Measurements from ENCODE around the gene FOLR2.
"Not testable (repeated sequence)": the region's sequence is repeated elsewhere in the genome, so short reads cannot be mapped to it uniquely, and the experiment has no call there.

The FOLR2 gene

GRCh38 chr11:72204886-72205285 lies 11.7 kb upstream of the FOLR2 start:
- DNase-seq = no peak
- intact Hi-C loops (cut with DNase I) = no loop called here

GRCh38 chr11:72206794-72207193 lies 9.8 kb upstream of the FOLR2 start:
- DNase-seq = peak in 1 of 10 donors; percentile 56

DNA sequence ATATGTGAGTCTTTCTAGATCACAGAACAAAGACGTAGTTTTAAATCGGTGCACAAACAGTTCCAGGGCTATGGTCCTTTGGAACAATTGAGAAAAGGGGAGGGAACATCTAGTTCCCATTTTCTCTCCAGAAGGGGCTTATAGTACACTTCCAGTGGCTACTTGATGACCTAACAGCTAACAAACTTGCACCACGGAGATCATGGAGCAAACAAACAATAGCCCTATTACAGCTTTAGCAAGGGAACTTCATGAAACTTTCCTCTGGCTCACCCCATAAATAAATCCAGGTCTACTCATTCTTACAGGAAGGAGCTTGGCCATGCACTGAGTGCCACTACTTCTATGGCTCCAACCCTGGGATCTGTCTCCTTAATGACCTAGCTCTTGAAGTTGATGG lies 8.3 kb upstream of the FOLR2 start:
- intact Hi-C loops (cut with DNase I) = no loop called here
- DNase-seq = no peak

More at GRCh38 chr11:72206794-72207193, 9.8 kb upstream of the FOLR2 start:
- intact Hi-C loops (cut with DNase I) = not testable (repeated sequence)

GRCh38 chr11:72209101-72209500 lies 7.5 kb upstream of the FOLR2 start:
- intact Hi-C loops (cut with DNase I) = no loop called here
- no peak for DNase-seq

DNA sequence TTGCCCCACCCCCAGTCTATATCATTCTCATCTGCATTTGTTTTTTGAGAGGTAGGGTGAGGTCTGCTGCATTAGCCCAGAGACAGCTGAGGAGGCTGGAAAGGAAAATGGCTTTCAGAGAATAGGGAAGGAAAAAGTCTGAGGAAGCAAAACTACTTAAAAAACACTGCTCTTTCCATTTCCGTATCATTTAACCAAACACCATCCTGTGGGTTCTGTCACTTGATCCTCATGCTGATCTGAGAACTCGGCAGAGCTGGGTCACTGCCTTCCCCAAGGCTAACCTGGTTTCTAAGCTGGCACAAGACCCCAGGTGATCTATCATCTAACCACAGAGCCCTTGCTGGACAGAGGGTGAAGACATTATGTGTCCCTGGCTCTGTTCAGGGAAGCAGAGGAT lies 1.2 kb downstream of the FOLR2 start:
- intact Hi-C loops (cut with DNase I) = no loop called here
- DNase-seq = no peak

GRCh38 chr11:72218251-72218745 lies 1.7 kb downstream of the FOLR2 start:
- intact Hi-C loops (cut with DNase I) = no loop called here
- DNase-seq = peak in 1 of 10 donors; percentile 26

- DNase-seq = peak in 1 of 10 donors; percentile 70
- intact Hi-C loops (cut with DNase I) = loop anchor here (10.0 kb wide), 2 partner anchors 106 to 194 kb away; partner anchors contain the start of gene ANAPC15
Measured at GRCh38 chr11:72220696-72221363, 4.2 kb downstream of the FOLR2 start.

DNA sequence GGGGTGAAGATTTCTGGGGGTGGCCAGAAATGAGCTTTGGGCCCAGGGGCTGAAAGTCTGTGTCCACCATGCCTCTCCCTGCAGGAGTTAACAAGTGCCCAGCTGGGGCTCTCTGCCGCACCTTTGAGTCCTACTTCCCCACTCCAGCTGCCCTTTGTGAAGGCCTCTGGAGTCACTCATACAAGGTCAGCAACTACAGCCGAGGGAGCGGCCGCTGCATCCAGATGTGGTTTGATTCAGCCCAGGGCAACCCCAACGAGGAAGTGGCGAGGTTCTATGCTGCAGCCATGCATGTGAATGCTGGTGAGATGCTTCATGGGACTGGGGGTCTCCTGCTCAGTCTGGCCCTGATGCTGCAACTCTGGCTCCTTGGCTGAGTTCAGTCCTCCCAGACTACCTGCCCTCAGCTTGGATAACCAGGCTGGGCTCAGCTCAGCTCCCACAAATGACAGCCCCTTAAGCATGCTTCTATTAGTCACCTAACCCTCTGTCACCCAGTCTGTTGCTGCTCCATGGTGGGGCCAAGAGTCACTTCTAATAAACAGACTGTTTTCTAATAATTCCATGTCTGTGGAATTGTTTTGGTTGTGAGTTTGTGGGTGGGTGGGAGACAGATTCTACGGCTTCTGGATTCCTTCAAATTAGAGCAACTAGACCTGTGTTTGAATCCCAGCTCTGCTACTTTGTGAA lies 4.9 kb downstream of the FOLR2 start:
- peak in 1 of 10 donors; percentile 81 for DNase-seq
- intact Hi-C loops (cut with DNase I) = loop anchor here (10.0 kb wide), 2 partner anchors 107 to 193 kb away; partner anchors contain the start of gene ANAPC15

DNA sequence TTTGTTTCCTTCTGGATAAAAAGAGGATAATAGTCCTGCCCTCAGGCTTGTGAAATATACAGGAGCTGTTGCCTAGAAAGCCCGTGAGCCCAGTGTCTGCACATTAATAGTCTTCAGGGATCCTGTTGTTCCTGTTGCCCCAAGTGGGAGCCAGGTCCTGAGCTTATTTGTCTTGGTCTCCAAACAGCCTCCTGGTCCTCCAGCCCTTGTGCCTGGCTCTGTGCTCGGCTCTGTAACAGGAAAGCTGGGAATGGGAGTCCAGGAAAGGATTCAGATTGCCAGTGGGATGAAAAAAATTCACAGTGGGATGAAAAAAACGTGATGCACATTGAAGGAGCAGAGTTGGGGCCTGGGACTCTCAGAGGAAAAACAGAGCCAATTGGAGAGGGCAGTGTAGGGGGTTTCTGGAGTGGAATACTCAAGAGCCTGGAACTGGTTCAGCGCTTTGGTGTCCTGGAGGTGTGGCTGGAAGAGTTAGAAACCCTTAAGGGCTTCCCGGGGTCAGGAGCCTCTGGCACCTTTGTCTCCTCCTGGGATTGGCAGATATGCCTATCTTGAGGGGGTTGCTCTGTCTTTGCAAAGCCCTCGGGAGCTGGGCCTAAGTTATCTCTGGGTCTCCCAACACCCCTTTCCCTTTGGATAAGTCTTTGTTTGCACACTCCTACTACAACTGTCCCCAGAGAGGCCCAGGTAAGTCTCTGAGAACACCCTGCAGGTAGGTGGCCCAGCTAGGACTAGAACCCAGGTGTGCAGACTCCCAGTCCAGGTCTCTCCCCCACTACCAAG lies 5.7 kb downstream of the FOLR2 start:
- intact Hi-C loops (cut with DNase I) = loop anchor here (10.0 kb wide), 2 partner anchors 107 to 193 kb away; partner anchors contain the start of gene ANAPC15

DNA sequence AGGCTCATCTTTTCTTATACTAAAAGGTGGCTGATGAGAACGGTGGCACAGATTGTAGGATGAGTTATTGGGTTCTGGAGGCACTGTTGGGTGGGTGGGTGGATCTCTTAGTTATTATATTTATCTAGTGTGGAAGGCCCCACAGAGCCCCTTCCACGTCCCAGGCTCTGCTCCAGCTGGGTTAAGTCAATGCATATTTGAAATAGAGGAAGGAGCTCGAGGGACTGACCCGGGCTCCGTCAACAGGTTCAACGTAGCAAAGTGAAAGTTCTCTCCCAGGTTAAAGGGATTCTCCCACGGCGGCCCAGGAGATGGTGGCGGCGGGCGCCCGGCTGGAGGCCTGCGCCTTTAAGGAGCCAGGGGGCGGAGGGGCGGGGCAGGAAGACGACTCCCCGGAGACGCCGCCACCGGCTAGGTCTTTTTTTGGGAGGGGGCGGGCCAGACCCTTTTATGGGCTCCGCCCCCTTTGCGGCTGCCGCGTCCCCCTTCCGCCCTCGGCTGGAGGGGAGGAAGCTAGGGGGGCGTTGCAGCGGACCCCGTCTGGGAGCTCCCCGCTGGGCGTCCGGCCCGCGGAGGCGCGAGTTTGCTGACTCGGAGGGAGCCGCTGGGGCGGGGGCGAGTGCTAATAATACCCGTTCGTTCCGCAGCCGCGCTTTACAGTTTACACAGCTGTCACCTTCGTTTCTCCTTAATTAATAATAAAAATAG lies 6.5 kb downstream of the FOLR2 start:
- DNase-seq = peak; percentile 70 to 97 (median 86)
- intact Hi-C loops (cut with DNase I) = loop anchor here (10.0 kb wide), 2 partner anchors 108 to 192 kb away; partner anchors contain the start of gene ANAPC15

More for the DNA sequence above, 5.7 kb downstream of the FOLR2 start:
- peak in 1 of 10 donors; percentile 69 for DNase-seq

- DNase-seq = peak in 5 of 10 donors; percentile 30 to 91 (median 61)
- intact Hi-C loops (cut with DNase I) = loop anchor here (10.0 kb wide), 2 partner anchors 109 to 191 kb away; partner anchors contain the start of gene ANAPC15
Measured at GRCh38 chr11:72223615-72224563, 7.3 kb downstream of the FOLR2 start.

GRCh38 chr11:72224564-72225410 lies 8.2 kb downstream of the FOLR2 start, which contains the start of gene INPPL1:
INPPL1 (plus strand) TSS chr11:72224767; CDS start chr11:72224985, 218 bp downstream.
- intact Hi-C loops (cut with DNase I) = loop anchor here (10.0 kb wide), 2 partner anchors 110 to 190 kb away; partner anchors contain the start of gene ANAPC15
- DNase-seq = peak in 5 of 10 donors; percentile 36 to 73 (median 46)

DNA sequence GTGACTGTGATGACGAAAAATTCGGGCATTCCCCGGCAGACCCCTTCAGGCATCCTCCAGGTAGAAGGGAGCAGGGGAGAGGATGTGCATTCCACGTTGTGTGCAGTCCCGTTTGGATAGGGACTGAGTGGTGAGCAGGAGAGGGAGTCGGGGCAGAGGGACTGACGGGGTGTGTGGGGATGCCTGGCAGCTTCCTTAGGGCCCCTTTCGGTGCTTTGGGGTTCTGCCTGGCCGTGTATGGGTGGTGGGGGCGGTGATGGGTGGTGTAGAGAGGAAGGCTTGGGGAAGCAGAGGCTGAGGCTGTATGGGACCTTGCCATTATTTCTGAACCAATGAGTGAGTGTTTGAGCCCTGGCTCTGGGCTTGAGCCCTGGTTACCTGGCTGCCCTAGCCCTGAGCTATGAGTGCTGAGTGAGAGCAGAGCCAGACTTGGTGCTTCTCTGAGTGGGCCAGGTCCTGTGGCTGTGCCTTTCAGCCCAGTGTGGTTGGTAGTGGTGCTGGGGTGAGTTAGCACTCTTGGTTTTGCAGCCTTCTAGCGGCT lies 8.9 kb downstream of the FOLR2 start:
- DNase-seq = peak in 1 of 10 donors; percentile 79
- intact Hi-C loops (cut with DNase I) = loop anchor here (10.0 kb wide), 2 partner anchors 111 to 189 kb away; partner anchors contain the start of gene ANAPC15

DNA sequence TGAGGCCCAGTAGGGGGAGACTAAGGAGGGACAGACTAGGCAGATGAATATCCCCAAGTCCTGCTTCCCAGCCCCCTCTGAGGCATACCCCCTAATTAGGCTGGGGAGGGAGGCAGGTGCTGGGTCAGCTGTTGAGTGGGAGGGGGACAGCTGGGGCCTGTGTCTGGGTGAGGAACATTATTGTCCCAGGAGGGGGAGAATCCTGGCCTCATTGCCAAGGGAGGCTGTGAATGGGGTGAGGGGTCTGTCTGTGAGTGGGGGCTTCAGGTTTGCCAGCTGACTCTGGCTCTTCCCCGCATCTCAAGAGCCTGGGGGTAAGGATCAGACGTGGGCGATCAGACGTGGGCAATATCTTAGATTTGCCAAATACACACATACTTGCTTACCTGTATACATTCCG lies 10.1 kb downstream of the FOLR2 start:
- DNase-seq = no peak
- intact Hi-C loops (cut with DNase I) = loop anchor here (10.0 kb wide), 2 partner anchors 112 to 188 kb away; partner anchors contain the start of gene ANAPC15

DNA sequence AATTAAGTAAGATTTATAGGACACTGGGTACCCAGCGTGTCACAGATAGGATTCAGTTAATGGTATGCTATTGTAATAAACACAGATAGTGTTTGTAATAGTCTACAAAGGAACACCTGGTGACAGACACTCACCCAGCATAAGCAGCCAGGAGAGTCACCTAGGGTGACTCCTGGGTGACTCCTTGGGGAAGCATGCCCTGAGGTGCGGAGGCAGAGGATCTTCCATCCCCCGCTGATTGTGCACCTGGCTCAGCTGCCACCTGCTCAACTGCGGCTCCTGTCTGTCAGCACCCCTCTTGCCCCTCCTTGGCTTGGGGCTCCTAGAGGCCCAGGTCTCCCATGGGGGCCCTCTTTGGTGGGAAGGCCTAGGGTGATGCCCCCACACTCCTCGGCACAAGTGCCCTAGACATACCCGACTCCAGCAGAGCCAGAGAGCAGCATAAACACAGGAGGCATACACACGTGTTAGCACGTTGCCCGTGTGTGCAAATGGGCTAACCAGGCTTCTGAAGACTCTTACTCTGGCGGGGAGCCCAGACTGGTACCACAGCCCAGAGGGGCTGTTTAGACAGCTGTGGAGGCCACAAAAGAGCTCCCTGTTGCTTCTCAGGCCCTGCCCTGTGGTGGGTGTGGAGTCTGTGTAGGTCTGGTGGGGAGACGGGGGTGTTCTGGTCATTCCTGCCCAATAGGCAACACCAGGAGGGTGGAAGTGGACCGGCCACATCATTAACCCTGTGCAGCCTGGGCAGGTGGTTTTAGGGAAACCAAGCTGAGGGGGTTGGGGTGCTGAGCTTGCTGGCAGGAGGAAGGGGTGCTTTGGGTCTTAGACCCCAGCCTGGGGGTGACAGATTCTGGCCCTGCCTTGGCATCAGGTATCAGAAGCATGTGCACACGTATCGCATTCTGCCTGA lies 11.0 kb downstream of the FOLR2 start:
- intact Hi-C loops (cut with DNase I) = loop anchor here (10.0 kb wide), 2 partner anchors 113 to 187 kb away; partner anchors contain the start of gene ANAPC15
- DNase-seq = peak in 2 of 10 donors; percentile 42 to 75

Measured in posterior cingulate gyrus (tissue), 11 donors.